ENCODE results near the gene VPS8. TPM values are rescaled to one million over a fixed set of nuclear protein-coding genes. Genes with fewer than 3 reads are reported as not detected.
A peak's percentile ranks its signal among the peaks of the same experiment; 100 is the strongest.

VPS8 gene
- total and polyA plus RNA-seq, 2 donors (not counting 1 experiment from before 2014, with no cell fraction given) = 24.9 to 99.4 TPM

DNA sequence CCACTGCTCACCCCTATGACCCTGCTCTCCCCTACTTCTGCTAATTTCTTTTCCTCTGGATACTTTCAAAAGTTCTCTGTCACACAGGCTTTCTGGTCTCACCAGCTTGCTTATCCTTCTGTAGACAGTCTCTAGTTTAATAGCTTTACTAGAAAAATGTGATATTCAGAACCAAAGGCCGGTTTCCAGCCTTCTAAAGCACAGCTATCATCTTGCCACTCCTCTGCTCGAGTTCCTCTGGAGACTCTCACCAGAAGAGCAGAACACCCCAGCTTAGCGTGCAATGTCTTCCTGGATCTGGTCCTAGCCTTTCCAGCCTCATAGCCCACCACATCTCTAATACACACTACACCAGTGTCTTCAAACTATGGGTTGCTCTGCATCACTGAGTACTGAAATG lies 1.8 kb upstream of the VPS8 start:
- peaks cover 7% of the 10 kb centered on the region for H3K4me1 ChIP-seq (ENCODE audit: control insufficient read depth, extremely low read depth, insufficient read depth, low read length)
- no peak for DNase-seq (ENCODE audit: low read depth in 2 of 2)
- TF ChIP-seq, protein P1, sequence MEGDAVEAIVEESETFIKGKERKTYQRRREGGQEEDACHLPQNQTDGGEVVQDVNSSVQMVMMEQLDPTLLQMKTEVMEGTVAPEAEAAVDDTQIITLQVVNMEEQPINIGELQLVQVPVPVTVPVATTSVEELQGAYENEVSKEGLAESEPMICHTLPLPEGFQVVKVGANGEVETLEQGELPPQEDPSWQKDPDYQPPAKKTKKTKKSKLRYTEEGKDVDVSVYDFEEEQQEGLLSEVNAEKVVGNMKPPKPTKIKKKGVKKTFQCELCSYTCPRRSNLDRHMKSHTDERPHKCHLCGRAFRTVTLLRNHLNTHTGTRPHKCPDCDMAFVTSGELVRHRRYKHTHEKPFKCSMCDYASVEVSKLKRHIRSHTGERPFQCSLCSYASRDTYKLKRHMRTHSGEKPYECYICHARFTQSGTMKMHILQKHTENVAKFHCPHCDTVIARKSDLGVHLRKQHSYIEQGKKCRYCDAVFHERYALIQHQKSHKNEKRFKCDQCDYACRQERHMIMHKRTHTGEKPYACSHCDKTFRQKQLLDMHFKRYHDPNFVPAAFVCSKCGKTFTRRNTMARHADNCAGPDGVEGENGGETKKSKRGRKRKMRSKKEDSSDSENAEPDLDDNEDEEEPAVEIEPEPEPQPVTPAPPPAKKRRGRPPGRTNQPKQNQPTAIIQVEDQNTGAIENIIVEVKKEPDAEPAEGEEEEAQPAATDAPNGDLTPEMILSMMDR (conservative IDR thresholded peaks at IDR 0.05 in 1 of 2, IDR thresholded peaks at IDR 0.05 in 1 of 2; ENCODE audit: low read depth in 1 of 2, low read length in 2 of 2) = no peak
- no peak for TF ChIP-seq EZH2 (IDR thresholded peaks at IDR 0.05; ENCODE audit: low read length, missing control alignments)
- no peak overlapping the region for H3K9ac ChIP-seq (ENCODE audit: insufficient read depth, low read length)
- no peaks in the 10 kb centered on the region for H3K36me3 ChIP-seq (ENCODE audit: control insufficient read depth, insufficient read depth, low read length)
- H4K20me1 ChIP-seq (ENCODE audit: control insufficient read depth, extremely low read depth, insufficient read depth, low read length) = no peaks in the 10 kb centered on the region
- no peaks in the 10 kb centered on the region for H3K27me3 ChIP-seq (ENCODE audit: control insufficient read depth, insufficient read depth, low read length)
- no peak overlapping the region for H2AFZ ChIP-seq (ENCODE audit: low read length)
- no peak overlapping the region for H3K27ac ChIP-seq (ENCODE audit: insufficient read depth, low read length)
- no peak overlapping the region for H3K4me3 ChIP-seq (replicated peaks in 1 of 4; ENCODE audit: control extremely low read depth in 1 of 4, insufficient read depth in 1 of 4, low read depth in 3 of 4, low read length in 4 of 4)
- no peak overlapping the region for H3K4me2 ChIP-seq (ENCODE audit: extremely low read depth, insufficient read depth, low read length)
- H3K79me2 ChIP-seq (ENCODE audit: control insufficient read depth, insufficient read depth, low read length) = peaks cover 12% of the 10 kb centered on the region
- no peaks in the 10 kb centered on the region for H3K9me3 ChIP-seq (ENCODE audit: control insufficient read depth, insufficient read depth, low read depth, low read length)

GRCh38 chr3:184811034-184811433 lies 932 bp upstream of the VPS8 start:
- no peaks in the 10 kb centered on the region for H3K27me3 ChIP-seq (ENCODE audit: control insufficient read depth, insufficient read depth, low read length)
- peaks cover 12% of the 10 kb centered on the region for H3K79me2 ChIP-seq (ENCODE audit: control insufficient read depth, insufficient read depth, low read length)
- H4K20me1 ChIP-seq (ENCODE audit: control insufficient read depth, extremely low read depth, insufficient read depth, low read length) = no peaks in the 10 kb centered on the region
- H3K9me3 ChIP-seq (ENCODE audit: control insufficient read depth, insufficient read depth, low read depth, low read length) = no peaks in the 10 kb centered on the region
- TF ChIP-seq, protein P1 (conservative IDR thresholded peaks at IDR 0.05 in 1 of 2, IDR thresholded peaks at IDR 0.05 in 1 of 2; ENCODE audit: low read depth in 1 of 2, low read length in 2 of 2) = no peak
- TF ChIP-seq EZH2 (IDR thresholded peaks at IDR 0.05; ENCODE audit: low read length, missing control alignments) = no peak
- no peak overlapping the region for H3K27ac ChIP-seq (ENCODE audit: insufficient read depth, low read length)
- no peak overlapping the region for H3K4me3 ChIP-seq (replicated peaks in 1 of 4; ENCODE audit: control extremely low read depth in 1 of 4, insufficient read depth in 1 of 4, low read depth in 3 of 4, low read length in 4 of 4)
- no peak for DNase-seq (ENCODE audit: low read depth in 2 of 2)
- H2AFZ ChIP-seq (ENCODE audit: low read length) = peak overlapping the region; percentile 93
- peaks cover 7% of the 10 kb centered on the region for H3K4me1 ChIP-seq (ENCODE audit: control insufficient read depth, extremely low read depth, insufficient read depth, low read length)
- H3K4me2 ChIP-seq (ENCODE audit: extremely low read depth, insufficient read depth, low read length) = no peak overlapping the region
- no peaks in the 10 kb centered on the region for H3K36me3 ChIP-seq (ENCODE audit: control insufficient read depth, insufficient read depth, low read length)
- H3K9ac ChIP-seq (ENCODE audit: insufficient read depth, low read length) = no peak overlapping the region

DNA sequence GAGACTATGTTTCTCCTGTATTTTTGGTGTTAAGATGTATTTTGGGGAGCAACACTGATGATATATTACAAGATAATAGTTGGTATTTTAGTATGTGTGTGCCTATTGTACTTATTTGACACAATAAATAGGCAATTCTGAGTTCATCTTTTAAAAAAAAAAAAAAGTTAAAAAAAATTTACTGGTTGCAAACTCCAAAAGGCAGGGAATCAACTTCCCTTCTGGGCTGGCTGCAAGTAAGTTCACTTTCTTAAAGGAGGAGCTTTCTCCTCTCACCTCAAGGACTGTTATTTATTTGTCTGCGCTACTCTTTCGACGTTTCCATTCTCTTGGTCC lies 335 bp upstream of the VPS8 start:
- no peak for DNase-seq (ENCODE audit: low read depth in 2 of 2)
- no peaks in the 10 kb centered on the region for H3K36me3 ChIP-seq (ENCODE audit: control insufficient read depth, insufficient read depth, low read length)
- H3K9me3 ChIP-seq (ENCODE audit: control insufficient read depth, insufficient read depth, low read depth, low read length) = no peaks in the 10 kb centered on the region
- TF ChIP-seq, protein P1 (conservative IDR thresholded peaks at IDR 0.05 in 1 of 2, IDR thresholded peaks at IDR 0.05 in 1 of 2; ENCODE audit: low read depth in 1 of 2, low read length in 2 of 2) = no peak
- no peak for TF ChIP-seq EZH2 (IDR thresholded peaks at IDR 0.05; ENCODE audit: low read length, missing control alignments)
- H3K27me3 ChIP-seq (ENCODE audit: control insufficient read depth, insufficient read depth, low read length) = no peaks in the 10 kb centered on the region
- H2AFZ ChIP-seq (ENCODE audit: low read length) = peak overlapping the region; percentile 93
- H3K4me3 ChIP-seq (replicated peaks in 1 of 4; ENCODE audit: control extremely low read depth in 1 of 4, insufficient read depth in 1 of 4, low read depth in 3 of 4, low read length in 4 of 4) = peak overlapping the region in 3 of 4 experiments; percentile 58 to 95 (median 88)
- H3K4me2 ChIP-seq (ENCODE audit: extremely low read depth, insufficient read depth, low read length) = peak overlapping the region; percentile 72
- H3K27ac ChIP-seq (ENCODE audit: insufficient read depth, low read length) = no peak overlapping the region
- peaks cover 7% of the 10 kb centered on the region for H3K4me1 ChIP-seq (ENCODE audit: control insufficient read depth, extremely low read depth, insufficient read depth, low read length)
- no peaks in the 10 kb centered on the region for H4K20me1 ChIP-seq (ENCODE audit: control insufficient read depth, extremely low read depth, insufficient read depth, low read length)
- H3K79me2 ChIP-seq (ENCODE audit: control insufficient read depth, insufficient read depth, low read length) = peaks cover 13% of the 10 kb centered on the region
- no peak overlapping the region for H3K9ac ChIP-seq (ENCODE audit: insufficient read depth, low read length)
